NK-92 (cell line): Measurements from ENCODE around the gene CORO7.
"Not testable (repeated sequence)": the region's sequence is repeated elsewhere in the genome, so short reads cannot be mapped to it uniquely, and the experiment has no call there.

Experiments
- DNase-seq: peaks from one replicate; lab custom pipeline; 2025; ENCODE audit not compliant: unreplicated experiment; lab: John Stamatoyannopoulos, UW

CORO7 gene

GRCh38 chr16:4358831-4359561 is 57.4 kb downstream of the CORO7 start:
- DNase-seq: no peak

- no peak for DNase-seq
Observed at GRCh38 chr16:4358236-4358635, 58.2 kb downstream of the CORO7 start.

GRCh38 chr16:4356820-4357219 is 59.6 kb downstream of the CORO7 start:
- no peak for DNase-seq

- DNase-seq: no peak
Observed at GRCh38 chr16:4354512-4355409, 61.6 kb downstream of the CORO7 start.

GRCh38 chr16:4353675-4354074 is 62.7 kb downstream of the CORO7 start:
- DNase-seq: no peak

GRCh38 chr16:4352843-4353242 is 63.6 kb downstream of the CORO7 start:
- DNase-seq: no peak

- no peak for DNase-seq
Observed at GRCh38 chr16:4351880-4352279, 64.5 kb downstream of the CORO7 start.

GRCh38 chr16:4350787-4351659 is 65.4 kb downstream of the CORO7 start, which contains the start of gene PAM16:
TSS of gene PAM16 (minus strand) at chr16:4351321. CDS start at chr16:4351234, 87 bp downstream.
- peak; percentile 89 for DNase-seq

GRCh38 chr16:4350365-4350786 is 66.0 kb downstream of the CORO7 start:
- no peak for DNase-seq

GRCh38 chr16:4349332-4349731 is 67.1 kb downstream of the CORO7 start:
- DNase-seq: no peak

GRCh38 chr16:4347765-4348509 is 68.5 kb downstream of the CORO7 start:
- no peak for DNase-seq

GRCh38 chr16:4347010-4347409 is 69.4 kb downstream of the CORO7 start:
- DNase-seq: no peak

- DNase-seq: no peak
Observed at GRCh38 chr16:4345836-4346781, 70.3 kb downstream of the CORO7 start.

- no peak for DNase-seq
Observed at GRCh38 chr16:4344983-4345835, 71.2 kb downstream of the CORO7 start.

GRCh38 chr16:4344300-4344982 is 72.0 kb downstream of the CORO7 start:
- not testable (repeated sequence) for DNase-seq

GRCh38 chr16:4342866-4343744 is 73.3 kb downstream of the CORO7 start:
- no peak for DNase-seq

GRCh38 chr16:4341250-4341649 is 75.1 kb downstream of the CORO7 start:
- DNase-seq: no peak
